Type B pancreatic cell (in vitro differentiated cells): ENCODE measurements around the gene LHX4. TPM values are rescaled to one million over a fixed set of nuclear protein-coding genes. Genes with fewer than 3 reads are reported as not detected.

Experiments
- DNase-seq: peaks from one replicate; pipeline ENCODE4 v3.0.0; 2021; ENCODE audit warnings: mixed read lengths; ENCODE audit not compliant: unreplicated experiment; ENCODE audit errors: extremely low spot score
- H3K27ac Mint-ChIP-seq: 2 replicates; pipeline ENCODE4 v1.8.0; 2021; ENCODE audit warnings: mild to moderate bottlenecking, mixed read lengths
- H3K27me3 Mint-ChIP-seq: 2 replicates; pipeline ENCODE4 v1.8.0; 2021; ENCODE audit warnings: mixed read lengths
- H3K36me3 Mint-ChIP-seq: 2 replicates; pipeline ENCODE4 v1.8.0; 2021; ENCODE audit warnings: mixed read lengths
- H3K4me1 Mint-ChIP-seq: one replicate; pipeline ENCODE4 v1.8.0; 2021; ENCODE audit warnings: mixed read lengths; ENCODE audit not compliant: unreplicated experiment
- H3K4me3 Mint-ChIP-seq: 2 replicates; pipeline ENCODE4 v1.8.0; 2021; ENCODE audit warnings: mild to moderate bottlenecking, mixed read lengths
- H3K9me3 Mint-ChIP-seq: 2 replicates; pipeline ENCODE4 v1.8.0; 2021; ENCODE audit warnings: mixed read lengths
- CTCF ChIP-seq: fragments of 200-600 bp; sonication (generic); conservative IDR thresholded peaks from 2 replicates; pipeline ENCODE4 v1.5.0; 2021; ENCODE audit warnings: antibody characterized with exemption, mild to moderate bottlenecking
- total RNA-seq: library from RNA; stranded (reverse); gene quantifications from 2 replicates; pipeline ENCODE4 v1.2.1, GENCODE V29; 2021; ENCODE audit warnings: low replicate concordance

LHX4 gene
- total RNA-seq, 1 donor from 2014 or later = 0.22 TPM

- Mint-ChIP-seq H3K27ac (no peak overlapping the region), H3K9me3 (no peaks in the 10 kb centered on the region), H3K27me3 (no peaks in the 10 kb centered on the region), H3K4me3 (no peak overlapping the region), H3K4me1 (peaks cover 5% of the 10 kb centered on the region), H3K36me3 (peaks cover 23% of the 10 kb centered on the region)
- TF ChIP-seq CTCF = no peak
- no peak for DNase-seq
These were observed 47.6 kb downstream of the LHX4 start for GRCh38 chr1:180277476-180278193.

- Mint-ChIP-seq H3K9me3 (no peaks in the 10 kb centered on the region), H3K36me3 (peaks cover 23% of the 10 kb centered on the region), H3K4me3 (no peak overlapping the region), H3K27ac (no peak overlapping the region), H3K4me1 (peaks cover 5% of the 10 kb centered on the region), H3K27me3 (no peaks in the 10 kb centered on the region)
- TF ChIP-seq CTCF = no peak
- DNase-seq = no peak
These were observed 48.1 kb downstream of the LHX4 start for GRCh38 chr1:180278194-180278515.

- peaks cover 18% of the 10 kb centered on the region for H3K36me3 Mint-ChIP-seq
- H3K4me1 Mint-ChIP-seq = peaks cover 5% of the 10 kb centered on the region
- no peak for DNase-seq
- no peak overlapping the region for H3K27ac Mint-ChIP-seq
- no peaks in the 10 kb centered on the region for H3K9me3 Mint-ChIP-seq
- H3K4me3 Mint-ChIP-seq = no peak overlapping the region
- no peaks in the 10 kb centered on the region for H3K27me3 Mint-ChIP-seq
- no peak for TF ChIP-seq CTCF
These were observed 48.7 kb downstream of the LHX4 start for GRCh38 chr1:180278596-180279395.

- H3K9me3 Mint-ChIP-seq = no peaks in the 10 kb centered on the region
- no peak for TF ChIP-seq CTCF
These were observed 49.6 kb downstream of the LHX4 start for GRCh38 chr1:180279651-180280050.

GRCh38 chr1:180280617-180281016, 50.6 kb downstream of the LHX4 start:
- no peaks in the 10 kb centered on the region for H3K9me3 Mint-ChIP-seq
- no peak for TF ChIP-seq CTCF
- no peak overlapping the region for H3K4me3 Mint-ChIP-seq
- H3K27me3 Mint-ChIP-seq = no peaks in the 10 kb centered on the region
- peaks cover 17% of the 10 kb centered on the region for H3K36me3 Mint-ChIP-seq
- no peak overlapping the region for H3K27ac Mint-ChIP-seq
- H3K4me1 Mint-ChIP-seq = peaks cover 5% of the 10 kb centered on the region
- no peak for DNase-seq

More at GRCh38 chr1:180279651-180280050, 49.6 kb downstream of the LHX4 start:
- Mint-ChIP-seq H3K27me3 (no peaks in the 10 kb centered on the region), H3K36me3 (peaks cover 18% of the 10 kb centered on the region), H3K4me3 (no peak overlapping the region), H3K27ac (no peak overlapping the region), H3K4me1 (peaks cover 5% of the 10 kb centered on the region)
- DNase-seq = no peak
